HL-60/S4 (cell line): Measurements from ENCODE around the gene REEP6.
"Not testable (repeated sequence)": the region's sequence is repeated elsewhere in the genome, so short reads cannot be mapped to it uniquely, and the experiment has no call there.

ENCODE experiments used
- in situ Hi-C: fragments of 300-500 bp; cut with MboI; formaldehyde crosslinking; loops from 2 replicates; pipeline ENCODE4 v1.14.3; 2022; ENCODE audit warnings: low sequenced_read_pairs

The REEP6 gene

DNA sequence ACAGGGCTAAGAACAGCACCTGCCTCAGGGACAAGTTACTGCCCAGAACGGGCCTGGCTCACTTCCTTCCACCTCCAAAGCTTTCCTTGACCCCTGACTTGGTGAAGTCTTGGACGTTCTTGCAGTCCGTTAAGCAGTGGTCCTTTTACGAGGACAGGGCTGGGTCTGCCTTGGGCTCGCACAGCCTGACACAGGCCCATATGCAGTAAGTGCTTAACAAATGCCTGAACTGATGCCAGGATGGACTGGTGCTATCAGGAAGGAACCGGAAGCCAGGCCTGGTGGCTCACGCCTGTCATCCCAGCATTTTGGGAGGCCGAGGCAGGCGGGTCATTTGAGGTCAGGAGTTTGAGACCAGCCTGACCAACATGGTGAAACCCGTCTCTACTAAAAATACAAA, 31.1 kb downstream of the REEP6 start:
- in situ Hi-C loops: no loop called here

DNA sequence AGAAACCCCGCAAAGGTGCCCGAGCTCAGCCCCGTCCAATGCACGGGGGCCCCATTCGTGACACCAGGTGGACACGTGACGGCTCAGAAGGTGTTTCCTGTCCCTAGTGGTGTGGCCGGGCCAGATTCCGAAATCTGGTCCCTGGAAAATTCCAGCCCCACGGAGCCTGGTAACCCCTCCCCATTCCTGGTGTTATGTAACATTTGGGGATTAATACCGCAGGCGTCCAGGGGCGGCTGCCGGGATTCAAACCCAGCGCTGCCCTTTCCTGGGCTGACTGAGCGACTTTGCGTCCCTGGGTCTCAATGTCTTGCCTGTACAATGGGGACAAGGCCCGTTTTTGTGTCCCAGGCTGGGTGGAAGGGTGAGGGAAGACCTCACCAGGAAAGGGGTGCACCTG, 31.9 kb downstream of the REEP6 start:
- in situ Hi-C loops: no loop called here

DNA sequence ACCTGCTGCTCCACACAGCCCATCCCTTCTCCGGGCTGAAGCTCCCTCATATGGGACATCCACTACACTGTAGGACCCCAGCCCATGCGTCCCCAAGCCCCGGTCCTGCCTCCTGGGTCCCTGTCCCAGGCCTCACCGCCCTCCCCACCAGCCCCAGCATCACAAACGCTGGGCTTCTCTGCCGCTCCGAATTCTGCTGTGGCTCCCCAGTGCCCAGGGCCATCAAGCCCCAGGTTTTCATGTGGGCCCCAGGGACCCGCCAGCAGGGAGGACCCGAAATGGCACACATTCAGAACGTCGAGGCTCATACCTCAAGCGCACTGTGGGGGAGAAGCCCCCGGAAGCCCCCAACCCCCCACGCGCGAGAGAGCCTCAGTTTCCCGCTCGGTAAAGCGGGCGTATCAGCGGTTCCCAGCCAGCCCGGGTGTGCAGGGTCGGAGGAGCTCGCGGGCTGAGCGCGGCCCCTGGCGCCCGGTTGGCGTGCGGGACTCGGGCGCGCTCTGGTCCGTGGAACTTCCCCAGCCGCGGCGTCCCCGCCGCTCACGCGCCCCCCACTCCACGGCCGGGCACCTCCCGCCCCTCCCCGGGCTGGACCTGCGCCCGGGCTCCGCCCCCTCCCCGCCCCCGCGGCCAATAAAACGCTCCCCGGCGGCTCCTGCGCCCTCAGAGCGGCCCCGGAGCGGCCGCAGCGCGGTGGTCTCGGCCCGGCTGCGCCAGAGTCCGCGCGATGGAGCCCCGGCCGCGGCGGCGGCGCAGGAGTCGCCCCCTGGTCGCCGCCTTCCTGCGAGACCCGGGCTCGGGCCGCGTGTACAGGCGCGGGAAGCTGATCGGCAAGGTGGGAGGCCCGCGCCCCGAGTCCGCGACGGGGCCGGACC, 32.7 kb downstream of the REEP6 start, which contains the start of gene PLK5:
TSS of gene PLK5 (plus strand) at position 666 of the 875 bp plus-strand sequence. CDS start 2,920 bp downstream, outside the sequence.
- in situ Hi-C loops: no loop called here

DNA sequence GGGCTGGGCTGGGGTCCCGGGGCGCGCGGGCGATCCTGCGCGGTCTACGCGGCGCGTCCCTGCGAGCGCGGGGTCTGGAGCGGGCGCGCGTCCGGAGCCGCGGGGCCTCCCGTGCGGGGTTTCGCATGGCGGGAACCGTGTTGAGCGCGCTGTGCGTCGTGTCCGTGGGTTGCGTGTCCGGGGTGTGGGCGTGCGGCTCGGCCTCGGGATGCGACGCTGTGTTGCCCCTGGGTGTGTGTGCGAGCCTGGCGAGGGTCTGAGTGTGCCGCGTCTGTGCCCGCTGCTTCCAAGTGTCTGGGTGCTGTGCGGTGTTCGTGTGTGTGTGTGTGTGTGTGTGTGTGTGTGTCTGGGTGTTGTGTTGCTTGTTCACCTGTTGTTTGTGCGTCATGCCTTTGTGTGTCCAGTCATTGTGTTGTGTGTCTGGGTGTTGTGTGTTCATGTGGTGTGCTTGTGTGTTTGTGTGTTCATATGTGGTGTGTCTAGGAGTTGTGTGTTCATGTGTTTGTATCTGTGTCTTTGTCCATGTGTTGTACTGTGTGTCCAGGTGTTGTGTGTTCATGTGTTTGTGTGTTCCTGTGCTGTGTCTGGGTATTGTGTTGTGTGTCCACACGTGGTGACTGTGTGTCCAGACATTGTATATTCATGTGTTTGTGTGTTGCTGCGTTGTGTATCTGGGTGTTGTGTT, 33.4 kb downstream of the REEP6 start:
- in situ Hi-C loops: no loop called here

DNA sequence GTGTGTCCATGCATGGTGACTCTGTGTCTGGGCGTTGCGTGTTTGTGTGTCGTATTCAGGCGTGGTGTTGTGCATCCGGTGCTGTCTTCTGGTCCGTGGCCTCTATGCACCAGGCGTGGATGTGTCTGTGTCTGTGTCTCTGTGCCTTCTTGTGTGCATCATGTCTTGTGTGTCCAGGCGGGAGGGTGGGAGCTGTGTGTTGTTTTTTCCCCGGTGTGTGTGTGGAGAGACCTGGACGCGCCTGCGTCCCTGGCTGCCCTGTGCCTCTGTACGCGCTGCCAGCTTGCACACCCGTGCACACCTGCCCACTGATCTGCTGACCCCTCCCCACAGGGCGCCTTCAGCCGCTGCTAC, 34.0 kb downstream of the REEP6 start:
- in situ Hi-C loops: no loop called here

DNA sequence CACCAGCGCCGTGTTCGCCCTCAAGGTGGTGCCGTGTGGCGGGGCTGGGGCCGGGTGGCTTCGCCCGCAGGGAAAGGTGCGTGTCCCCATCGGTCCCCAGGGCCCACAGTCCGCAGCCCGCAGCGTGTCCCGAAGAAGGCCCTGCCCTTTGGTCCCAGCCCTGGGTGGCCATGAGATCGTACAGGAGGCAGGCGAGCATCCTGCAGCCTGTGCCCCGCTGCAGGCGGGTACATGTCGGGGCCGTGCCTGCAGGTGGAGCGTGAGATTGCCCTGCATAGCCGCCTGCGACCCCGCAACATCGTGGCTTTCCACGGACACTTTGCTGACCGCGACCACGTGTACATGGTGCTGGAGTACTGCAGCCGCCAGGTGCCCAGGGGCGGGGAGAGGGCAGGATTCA, 34.4 kb downstream of the REEP6 start:
- in situ Hi-C loops: no loop called here

DNA sequence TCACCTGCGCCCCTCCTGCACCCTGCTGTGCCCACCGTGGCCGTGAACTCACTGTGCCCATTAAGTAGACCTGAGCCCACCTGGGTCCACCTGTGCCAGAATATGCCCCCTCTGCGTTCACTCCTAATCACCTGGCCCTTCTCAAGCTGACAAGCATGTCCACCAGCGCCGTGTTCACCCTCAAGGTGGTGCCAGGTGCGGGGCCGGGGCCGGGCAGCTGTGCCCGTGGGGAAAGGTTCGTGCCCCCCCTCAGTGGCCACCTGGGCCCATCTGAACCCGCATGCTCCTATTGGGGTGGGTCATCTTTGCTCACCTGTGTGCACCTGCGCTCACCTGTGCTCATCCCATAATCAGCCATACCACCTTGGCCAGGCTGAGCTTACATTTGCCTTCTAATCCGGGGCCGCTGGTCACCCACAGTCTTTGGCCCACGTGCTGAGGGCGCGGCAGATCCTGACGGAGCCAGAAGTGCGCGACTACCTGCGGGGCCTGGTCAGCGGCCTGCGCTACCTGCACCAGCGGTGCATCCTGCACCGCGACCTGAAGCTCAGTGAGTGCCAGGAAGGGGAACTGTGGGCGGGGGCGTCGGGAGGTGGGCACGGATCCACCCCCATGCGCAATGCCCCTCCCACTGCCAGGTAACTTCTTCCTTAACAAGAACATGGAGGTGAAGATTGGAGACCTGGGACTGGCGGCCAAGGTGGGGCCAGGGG, 35.2 kb downstream of the REEP6 start:
- in situ Hi-C loops: no loop called here

DNA sequence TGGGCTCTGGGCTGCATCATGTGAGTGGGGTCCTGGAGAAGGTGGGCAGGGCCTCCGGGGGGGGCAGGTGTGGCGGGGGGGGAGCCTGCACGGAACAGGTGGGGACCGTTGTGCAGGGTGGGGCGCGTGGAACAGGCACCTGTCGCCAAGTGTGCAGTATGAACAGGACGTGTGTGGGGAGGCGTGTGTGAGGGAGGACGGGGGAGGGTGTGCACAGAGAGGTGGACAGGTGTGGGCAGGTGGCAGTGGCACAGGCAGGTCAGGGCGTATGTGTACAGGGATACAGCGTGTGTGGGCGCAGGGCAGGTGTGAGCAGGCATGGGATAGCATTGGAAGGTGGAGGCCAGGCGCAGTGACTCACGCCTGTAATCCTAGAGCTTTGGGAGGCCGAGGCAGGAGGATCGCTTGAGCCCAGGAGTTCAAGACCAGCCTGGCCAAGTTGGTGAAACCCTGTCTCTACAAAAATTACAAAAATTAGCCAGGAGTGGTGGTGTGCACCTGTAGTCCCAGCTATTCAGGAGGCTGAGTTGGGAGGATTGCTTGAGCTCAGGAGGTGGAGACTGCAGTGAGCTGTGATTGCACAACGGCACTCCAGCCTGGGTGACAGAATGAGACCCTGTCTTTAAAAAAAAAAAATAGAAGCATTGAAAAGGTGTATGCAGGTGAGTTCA, 36.1 kb downstream of the REEP6 start:
- in situ Hi-C loops: no loop called here

DNA sequence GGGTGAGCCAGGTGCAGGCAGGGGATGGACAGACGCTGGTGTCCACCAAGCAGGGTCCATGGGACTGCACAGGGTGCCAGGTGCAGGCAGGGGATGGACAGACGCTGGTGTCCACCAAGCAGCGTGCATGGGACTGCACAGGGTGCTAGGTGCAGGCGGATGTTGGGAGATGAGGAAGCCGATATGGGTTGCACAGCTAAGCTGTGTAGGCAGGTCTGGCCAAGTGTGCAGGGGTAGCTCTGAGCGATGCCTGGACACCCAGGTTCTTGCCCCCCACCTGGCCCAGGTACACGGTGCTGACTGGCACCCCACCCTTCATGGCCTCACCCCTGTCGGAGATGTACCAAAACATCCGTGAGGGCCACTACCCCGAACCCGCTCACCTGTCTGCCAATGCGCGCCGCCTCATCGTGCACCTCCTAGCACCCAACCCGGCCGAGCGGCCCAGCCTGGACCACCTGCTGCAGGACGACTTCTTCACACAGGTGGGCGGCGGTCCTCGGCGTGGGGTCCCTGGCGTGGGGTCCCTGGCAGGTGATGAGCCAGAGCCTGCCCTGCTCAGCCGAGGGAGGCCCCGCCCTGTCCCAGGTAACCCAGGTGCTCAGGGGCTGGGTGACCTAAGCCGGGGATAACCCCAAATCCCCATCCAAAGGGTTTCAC, 36.8 kb downstream of the REEP6 start:
- in situ Hi-C loops: no loop called here

DNA sequence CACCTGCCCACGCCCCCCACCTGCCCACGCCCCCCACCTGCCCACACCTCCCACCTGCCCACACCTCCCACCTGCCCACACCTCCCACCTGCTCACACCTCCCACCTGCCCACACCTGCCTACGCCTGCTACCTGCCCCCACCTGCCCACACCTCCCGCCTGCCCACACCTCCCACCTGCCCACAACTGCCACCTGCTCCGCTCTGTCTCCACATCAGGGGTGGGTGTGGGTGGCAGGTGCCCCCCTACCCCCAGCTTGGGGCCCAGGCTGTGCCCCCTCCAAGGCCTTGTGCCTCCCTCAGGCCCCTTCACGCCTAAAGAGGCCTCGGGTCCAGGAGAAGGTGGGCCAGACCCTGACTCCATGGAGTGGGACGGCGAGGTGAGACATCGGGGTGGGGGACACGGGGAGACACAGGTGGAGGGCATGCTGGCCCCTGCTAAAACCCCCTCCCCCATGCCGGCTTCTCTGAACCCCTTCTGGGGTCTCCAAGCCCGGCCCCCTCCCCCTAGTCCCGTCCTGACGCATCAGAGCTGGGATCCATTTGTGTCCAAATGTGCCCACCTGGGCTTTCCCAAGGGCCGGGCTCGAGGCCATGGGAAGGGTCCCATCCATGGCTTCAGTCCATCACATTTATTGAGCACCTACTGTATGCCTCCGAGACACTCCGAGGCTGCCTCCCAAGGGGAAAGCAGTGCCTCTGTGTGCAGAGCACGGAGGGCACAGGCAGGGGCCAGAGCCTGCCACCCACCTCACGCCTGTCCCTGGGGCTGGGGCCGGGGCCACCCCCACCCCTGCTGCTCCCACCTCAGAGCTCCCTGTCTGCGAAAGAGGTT, 37.8 kb downstream of the REEP6 start:
- in situ Hi-C loops: no loop called here

DNA sequence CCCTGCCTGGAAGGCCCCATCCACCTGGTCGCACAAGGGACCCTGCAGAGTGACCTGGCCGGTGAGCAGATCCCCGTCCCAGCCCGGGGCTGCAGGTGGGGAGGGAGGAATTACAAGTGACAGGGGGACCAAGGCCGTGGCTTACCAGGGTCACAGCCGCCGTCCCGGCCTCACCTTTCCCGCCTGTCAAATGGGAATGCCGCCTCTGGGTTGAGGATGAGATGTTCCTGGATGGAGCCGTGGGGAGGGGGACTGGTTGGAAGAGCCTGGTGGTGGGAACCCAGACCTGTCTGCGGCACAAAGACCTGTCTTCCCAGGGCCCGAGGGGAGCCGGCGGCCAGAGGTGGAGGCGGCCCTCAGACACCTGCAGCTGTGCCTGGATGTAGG, 38.4 kb downstream of the REEP6 start:
- in situ Hi-C loops: no loop called here

DNA sequence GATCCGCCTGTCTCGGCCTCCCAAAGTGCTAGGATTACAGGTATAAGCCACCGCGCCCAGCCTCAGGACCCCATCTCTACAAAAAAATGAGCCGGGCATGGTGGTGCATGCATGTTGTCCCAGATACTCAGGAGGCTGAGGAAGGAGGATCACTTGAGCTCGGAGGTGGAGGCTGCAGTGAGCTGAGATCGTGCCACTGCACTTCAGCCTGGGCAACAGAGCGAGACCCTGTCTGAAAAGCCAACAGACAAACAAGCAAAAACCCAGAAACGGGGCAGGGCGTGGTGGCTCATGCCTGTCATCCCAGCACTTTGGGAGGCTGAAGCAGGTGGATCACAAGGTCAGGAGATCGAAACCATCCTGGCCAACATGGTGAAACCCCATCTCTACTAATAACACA, 39.9 kb downstream of the REEP6 start:
- in situ Hi-C loops: not testable (repeated sequence)

DNA sequence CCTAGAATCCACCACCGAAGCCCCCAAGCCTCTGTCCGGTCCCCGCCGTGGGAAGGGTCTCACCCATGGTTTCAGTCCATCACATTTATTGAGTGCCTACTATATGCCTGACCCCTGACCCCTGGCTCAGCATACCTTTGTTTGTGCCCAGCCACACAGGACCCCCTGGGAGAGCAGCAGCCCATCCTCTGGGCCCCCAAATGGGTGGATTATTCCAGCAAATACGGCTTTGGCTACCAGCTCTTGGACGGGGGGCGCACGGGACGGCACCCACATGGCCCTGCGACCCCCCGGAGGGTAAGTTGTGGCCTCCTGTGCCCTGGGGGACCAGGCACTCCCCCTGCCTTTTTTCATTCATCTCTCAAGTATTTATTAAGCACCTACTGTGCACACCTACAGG, 40.6 kb downstream of the REEP6 start:
- in situ Hi-C loops: no loop called here

DNA sequence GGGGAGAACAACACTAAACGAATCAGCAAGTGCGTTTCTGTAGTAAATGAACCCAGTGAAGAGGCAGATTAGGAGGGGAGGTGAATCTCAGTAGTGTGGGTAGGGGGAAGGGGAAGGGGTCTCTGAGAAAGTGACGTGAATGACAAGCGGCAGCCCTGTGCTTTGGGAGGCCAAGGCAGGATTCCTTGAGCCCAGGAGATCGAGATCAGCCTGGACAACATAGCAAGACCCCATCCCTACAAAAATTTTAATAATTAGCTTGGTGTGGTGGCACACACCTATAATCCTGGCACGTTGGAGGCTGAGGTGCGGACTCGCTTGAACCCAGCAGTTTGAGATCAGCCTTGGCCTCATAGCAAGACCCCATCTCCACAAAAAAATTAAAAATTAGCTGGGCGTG, 41.0 kb downstream of the REEP6 start:
- in situ Hi-C loops: no loop called here

DNA sequence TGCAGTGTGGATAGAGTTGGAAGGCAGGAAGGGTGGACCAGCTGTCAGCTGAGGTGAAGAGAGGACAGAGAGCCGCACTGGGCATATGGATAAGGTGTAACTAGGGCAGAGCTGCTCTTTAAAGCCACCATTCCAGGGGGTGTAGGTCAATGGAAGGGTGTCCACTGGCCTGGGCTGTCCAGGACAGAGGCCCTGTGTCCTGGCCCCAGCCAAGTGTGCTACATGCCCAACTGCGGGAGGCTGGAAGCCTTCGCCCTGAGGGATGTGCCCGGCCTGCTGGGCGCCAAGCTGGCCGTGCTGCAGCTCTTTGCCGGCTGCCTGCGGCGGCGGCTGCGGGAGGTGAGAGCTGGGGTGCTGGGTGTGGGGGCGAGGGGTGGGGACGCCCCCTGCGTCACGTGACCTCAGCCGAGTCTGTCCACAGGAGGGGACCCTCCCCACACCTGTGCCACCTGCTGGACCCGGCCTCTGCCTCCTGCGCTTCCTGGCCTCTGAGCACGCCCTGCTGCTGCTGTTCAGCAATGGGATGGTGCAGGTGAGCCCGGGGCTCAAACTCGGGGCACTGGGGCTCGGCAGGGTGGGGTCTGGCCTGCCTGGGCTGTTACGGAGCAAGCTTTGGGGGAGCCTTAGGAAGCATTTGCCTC, 42.6 kb downstream of the REEP6 start:
- in situ Hi-C loops: no loop called here

DNA sequence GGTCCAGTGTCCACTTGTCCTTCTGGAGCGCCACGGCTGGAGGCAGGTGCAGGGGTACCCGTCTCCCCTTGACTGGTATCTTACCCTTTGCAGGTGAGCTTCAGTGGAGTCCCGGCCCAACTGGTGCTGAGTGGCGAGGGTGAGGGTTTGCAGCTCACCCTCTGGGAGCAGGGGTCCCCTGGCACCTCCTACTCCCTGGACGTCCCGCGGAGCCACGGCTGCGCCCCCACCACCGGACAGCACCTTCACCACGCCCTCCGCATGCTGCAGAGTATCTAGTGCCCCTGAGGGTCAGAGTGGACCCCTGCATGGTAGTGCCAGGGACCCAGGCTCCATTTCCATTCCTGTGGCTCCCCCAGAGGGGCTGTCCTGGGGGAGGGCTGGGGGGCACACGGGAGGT, 44.0 kb downstream of the REEP6 start:
- in situ Hi-C loops: no loop called here

DNA sequence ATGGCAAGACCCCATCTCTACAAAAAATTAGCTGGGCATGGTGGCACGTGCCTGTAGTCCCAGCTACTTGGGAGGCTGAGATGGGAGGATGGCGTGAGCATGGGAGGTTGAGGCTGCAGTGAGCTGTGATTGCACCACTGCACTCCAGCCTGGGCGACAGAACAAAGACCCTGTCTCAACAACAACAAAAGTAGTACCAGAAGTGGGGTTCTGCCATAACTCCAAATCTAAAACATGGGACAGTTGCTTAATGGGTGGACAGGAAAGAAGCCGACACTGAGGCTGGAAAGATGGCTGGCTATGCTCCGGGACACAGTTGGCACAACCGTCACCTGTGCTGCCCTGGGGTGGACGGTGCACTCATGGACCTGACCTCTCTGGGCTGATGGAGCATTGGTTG, 44.7 kb downstream of the REEP6 start:
- in situ Hi-C loops: not testable (repeated sequence)

DNA sequence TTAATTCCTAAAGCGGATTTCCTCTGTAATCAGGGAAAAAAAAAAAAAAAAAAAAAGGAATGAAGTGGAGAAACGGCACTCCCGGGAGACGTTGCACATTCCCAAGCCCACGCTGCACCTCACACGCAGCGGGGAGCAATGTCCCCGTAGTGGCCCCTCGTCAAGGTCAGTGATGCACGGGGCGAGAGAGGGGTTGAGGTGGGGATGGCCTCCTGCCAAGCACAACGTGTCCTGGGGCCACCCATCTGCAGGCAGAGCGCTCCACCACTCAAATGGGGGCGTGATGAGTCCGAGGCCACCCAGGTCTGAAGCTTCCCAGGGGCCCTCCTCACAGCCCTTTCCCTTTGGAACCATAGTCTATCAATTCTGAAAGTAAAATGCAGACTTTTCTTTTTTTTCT, 48.0 kb downstream of the REEP6 start:
- in situ Hi-C loops: no loop called here

DNA sequence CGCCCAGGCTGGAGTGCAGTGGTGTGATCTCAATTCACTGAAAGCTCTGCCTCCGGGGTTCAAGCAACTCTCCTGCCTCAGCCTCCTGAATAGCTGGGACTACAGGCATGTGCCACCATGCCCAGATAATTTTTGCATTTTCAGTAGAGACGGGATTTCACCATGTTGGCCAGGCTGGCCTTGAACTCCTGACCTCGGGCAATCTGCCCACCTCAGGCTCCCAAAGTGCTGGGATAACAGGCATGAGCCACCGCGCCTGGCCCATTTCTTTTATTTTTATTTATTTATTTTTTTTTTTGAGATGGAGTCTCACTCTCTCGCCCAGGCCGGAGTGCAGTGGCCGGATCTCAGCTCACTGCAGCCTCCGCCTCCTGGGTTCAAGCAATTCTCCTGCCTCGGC, 48.8 kb downstream of the REEP6 start:
- in situ Hi-C loops: loop anchor here (10.0 kb wide), 2 partner anchors 135 to 275 kb away; partner anchors contain the start of gene ATP8B3
